B cell (primary cell): ENCODE measurements around the gene CDYL2. TPM values are rescaled to one million over a fixed set of nuclear protein-coding genes. Genes with fewer than 3 reads are reported as not detected.

Experiments used
- ATAC-seq: fragments of 200-7000 bp; cut with Tn5 transposase; one replicate; pipeline ENCODE4 v1.10.0; 2021; ENCODE audit warnings: low read depth, mild to moderate bottlenecking, moderate number of reproducible peaks, moderate library complexity
- CTCF ChIA-PET: fragments of 350-600 bp; sonication (Branson Sonifier 250); formaldehyde crosslinking; loops from one replicate; lab custom pipeline; 2021; ENCODE audit warnings: antibody characterized with exemption, inconsistent platforms; lab: Charles Lee
- POLR2A ChIA-PET: fragments of 350-600 bp; sonication (Branson Sonifier 250); formaldehyde crosslinking; loops from one replicate; lab custom pipeline; 2021; ENCODE audit warnings: antibody characterized with exemption; lab: Charles Lee
- DNase-seq: peaks from one replicate; pipeline ENCODE4 v3.0.0; 2013
- H2AFZ ChIP-seq: 2 replicates; pipeline ENCODE4 v1.6.1; 2012; ENCODE audit warnings: mild to moderate bottlenecking, low read depth, low read length; ENCODE audit not compliant: insufficient read depth, poor library complexity, severe bottlenecking
- H3K27ac ChIP-seq, 2 donors: 1 replicate in 1 of 2; 2 replicates in 1 of 2; pipeline ENCODE4 v1.5.1; 2012 to 2013; ENCODE audit warnings: low read length in 2 of 2, mild to moderate bottlenecking in 2 of 2, moderate library complexity in 1 of 2
- H3K27me3 ChIP-seq, 4 experiments: fragments of 200-600 bp in 1 of 4; sonication (generic) in 1 of 4; replicated peaks in 1 of 4; 1 replicate in 2 of 4; 2 replicates in 2 of 4; pipeline versions ENCODE4 v1.6.1 to v1.7.0; 2013 to 2016; ENCODE audit warnings: low read length in 3 of 4, mild to moderate bottlenecking in 2 of 4, mixed read lengths in 1 of 4, moderate library complexity in 1 of 4; ENCODE audit not compliant: insufficient read depth in 4 of 4, control insufficient read depth in 3 of 4; ENCODE audit errors: control extremely low read depth in 1 of 4
- H3K36me3 ChIP-seq, 2 experiments: replicated peaks in 1 of 2; 1 replicate in 1 of 2; 2 replicates in 1 of 2; pipeline versions ENCODE4 v1.6.1 to v1.7.1; 2013; ENCODE audit warnings: low read length in 1 of 2; ENCODE audit not compliant: insufficient read depth in 2 of 2, control insufficient read depth in 1 of 2; ENCODE audit errors: control extremely low read depth in 1 of 2, extremely low read depth in 1 of 2
- H3K4me1 ChIP-seq, 2 donors: fragments of 200-600 bp in 1 of 2; sonication (generic) in 1 of 2; 1 replicate in 1 of 2; 2 replicates in 1 of 2; pipeline versions ENCODE4 v1.5.1 to v1.6.1; 2013 to 2017; ENCODE audit warnings: low read length in 2 of 2; ENCODE audit not compliant: control insufficient read depth in 2 of 2, insufficient read depth in 2 of 2
- H3K4me2 ChIP-seq: replicated peaks from 2 replicates; pipeline ENCODE3; 2012; ENCODE audit warnings: mild to moderate bottlenecking, low read depth, low read length; ENCODE audit not compliant: poor library complexity, severe bottlenecking
- H3K4me3 ChIP-seq, 5 experiments: fragments of 200-600 bp in 1 of 5; sonication (generic) in 1 of 5; 1 replicate in 3 of 5; 2 replicates in 2 of 5; pipeline versions ENCODE4 v1.5.1 to v1.7.0; 2011 to 2016; ENCODE audit warnings: low read length in 4 of 5, mild to moderate bottlenecking in 4 of 5, low read depth in 2 of 5, control low read depth in 1 of 5, moderate library complexity in 1 of 5; ENCODE audit not compliant: insufficient read depth in 1 of 5; ENCODE audit errors: control extremely low read depth in 1 of 5, extremely low read depth in 1 of 5
- H3K79me2 ChIP-seq: fragments of 200-600 bp; sonication (generic); one replicate; pipeline ENCODE4 v1.6.0; 2016; ENCODE audit warnings: low read length; ENCODE audit not compliant: control insufficient read depth, insufficient read depth
- H3K9ac ChIP-seq: fragments of 200-600 bp; sonication (generic); 2 replicates; pipeline ENCODE4 v1.6.1; 2017; ENCODE audit warnings: mild to moderate bottlenecking, low read length, moderate library complexity
- H3K9me3 ChIP-seq, 3 donors: one replicate each; pipeline versions ENCODE4 v1.6.1 to v1.7.1; 2013; ENCODE audit warnings: low read length in 2 of 3; ENCODE audit not compliant: control insufficient read depth in 2 of 3, insufficient read depth in 1 of 3; ENCODE audit errors: control extremely low read depth in 1 of 3
- H4K20me1 ChIP-seq: 2 replicates; pipeline ENCODE4 v1.6.0; 2012; ENCODE audit warnings: mild to moderate bottlenecking, low read length; ENCODE audit not compliant: insufficient read depth, control insufficient read depth, poor library complexity, severe bottlenecking
- H3K27ac Mint-ChIP-seq: one replicate; pipeline ENCODE4 v1.8.0; 2021; ENCODE audit warnings: mixed read lengths
- H3K27me3 Mint-ChIP-seq: one replicate; pipeline ENCODE4 v1.8.0; 2021; ENCODE audit warnings: mixed read lengths
- H3K4me1 Mint-ChIP-seq: one replicate; pipeline ENCODE4 v1.8.0; 2021; ENCODE audit warnings: mixed read lengths
- H3K4me3 Mint-ChIP-seq: one replicate; pipeline ENCODE4 v1.8.0; 2021; ENCODE audit warnings: mixed read lengths
- H3K9me3 Mint-ChIP-seq: one replicate; pipeline ENCODE4 v1.8.0; 2022; ENCODE audit warnings: mixed read lengths; ENCODE audit not compliant: insufficient read depth
- CTCF ChIP-seq: fragments of 200-600 bp; IDR thresholded peaks from one replicate; pipeline ENCODE4 v1.8.0; 2022; ENCODE audit warnings: antibody characterized with exemption, mild to moderate bottlenecking
- EZH2 ChIP-seq: IDR thresholded peaks from 2 replicates; pipeline ENCODE4 v1.6.1; 2012; ENCODE audit warnings: borderline replicate concordance, low read depth, mild to moderate bottlenecking, moderate library complexity, low read length; ENCODE audit not compliant: insufficient read depth, poor library complexity, severe bottlenecking
- WGBS: methylation state at CpG from one replicate; pipeline ENCODE4 v1.1.5; 2013; ENCODE audit warnings: missing lambda C conversion rate; ENCODE audit not compliant: insufficient coverage; 5-methylcytosine and 5-hydroxymethylcytosine counted together
- intact Hi-C: fragments of 100-400 bp; cut with micrococcal nuclease; formaldehyde crosslinking; loops from one replicate; pipeline ENCODE4 v1.10.0; 2022
- polyA plus RNA-seq: library from polyadenylated mRNA; depleted of rRNA; stranded (reverse); fragments of >200 nt; gene quantifications from 2 replicates; pipeline ENCODE4 v1.2.3, GENCODE V29; 2012
- total RNA-seq, 2 donors: library from RNA; stranded (reverse); fragments of 120-200 nt in 1 of 2; gene quantifications; 1 replicate in 1 of 2; 2 replicates in 1 of 2; pipeline versions ENCODE4 v1.2.3 to v1.2.4, GENCODE V29; 2013 to 2022

The CDYL2 gene
- total and polyA plus RNA-seq, 2 donors (not counting 1 experiment from before 2014, with no cell fraction given): 0.66 to 6.6 TPM

GRCh38 chr16:80719573-80719972, 84.8 kb downstream of the CDYL2 start:
- CTCF ChIA-PET: no interaction called here
- Mint-ChIP-seq H3K9me3 (no peaks in the 10 kb centered on the region), H3K27me3 (no peaks in the 10 kb centered on the region), H3K27ac (no peak overlapping the region), H3K4me1 (peaks cover 19% of the 10 kb centered on the region), H3K4me3 (no peak overlapping the region)
- Histone ChIP-seq H3K4me1 (peaks cover 5 to 18% of the 10 kb centered on the region in 2 donors), H3K27ac (no peak overlapping the region), H3K27me3 (no peaks in the 10 kb centered on the region), H3K9me3 (peaks cover 0 to 9% (median 8%) of the 10 kb centered on the region in 3 donors), H3K4me3 (no peak overlapping the region), H3K4me2 (peak overlapping the region; percentile 16), H3K9ac (no peak overlapping the region), H3K36me3 (no peaks in the 10 kb centered on the region), H2AFZ (no peak overlapping the region), H4K20me1 (no peaks in the 10 kb centered on the region), H3K79me2 (peaks cover 5% of the 10 kb centered on the region)
- DNase-seq (peak; percentile 17), ATAC-seq (no peak)
- TF ChIP-seq CTCF (no peak), EZH2 (no peak)
- WGBS: 0% methylated on average over 1 of the region's 2 CpGs
- intact Hi-C loops: no loop called here
- POLR2A ChIA-PET: no interaction called here

GRCh38 chr16:80718480-80719220, 85.7 kb downstream of the CDYL2 start:
- H3K4me3 Mint-ChIP-seq: no peak overlapping the region
- H3K27ac Mint-ChIP-seq: no peak overlapping the region
- TF ChIP-seq EZH2 (no peak), CTCF (no peak)
- Histone ChIP-seq H4K20me1 (no peaks in the 10 kb centered on the region), H3K4me2 (no peak overlapping the region), H3K79me2 (peaks cover 5% of the 10 kb centered on the region), H3K9ac (no peak overlapping the region), H3K27me3 (no peaks in the 10 kb centered on the region), H3K36me3 (no peaks in the 10 kb centered on the region), H3K9me3 (peaks cover 0 to 12% (median 8%) of the 10 kb centered on the region in 3 donors), H3K27ac (no peak overlapping the region), H2AFZ (no peak overlapping the region), H3K4me3 (no peak overlapping the region), H3K4me1 (peaks cover 5 to 18% of the 10 kb centered on the region in 2 donors)
- POLR2A ChIA-PET: no interaction called here
- WGBS: 97% methylated on average over 10 of the region's 10 CpGs
- CTCF ChIA-PET: no interaction called here
- intact Hi-C loops: no loop called here
- H3K27me3 Mint-ChIP-seq: no peaks in the 10 kb centered on the region
- H3K9me3 Mint-ChIP-seq: peaks cover under 1% of the 10 kb centered on the region
- H3K4me1 Mint-ChIP-seq: peaks cover 19% of the 10 kb centered on the region
- DNase-seq: no peak
- ATAC-seq: no peak
